K562 (cell line): ENCODE data around the gene TMEM116. TPM values are rescaled to one million over a fixed set of nuclear protein-coding genes. Genes with fewer than 3 reads are reported as not detected.
A peak's percentile ranks its signal among the peaks of the same experiment; 100 is the strongest.

Experiments
- CBX5 ChIP-seq: IDR thresholded peaks from 2 replicates; pipeline ENCODE4 v1.6.1; 2014; ENCODE audit warnings: low read depth, borderline replicate concordance
- CEBPB ChIP-seq: fragments of 450-650 bp; IDR thresholded peaks from 2 replicates; pipeline ENCODE4 v1.6.1; 2016; ENCODE audit warnings: missing genetic modification characterization, missing compliant biosample characterization
- DIDO1 ChIP-seq: fragments of 450-650 bp; IDR thresholded peaks from 2 replicates; pipeline ENCODE4 v1.6.1; 2016; ENCODE audit warnings: low read depth, missing biosample characterization, missing genetic modification characterization
- FOXP1 ChIP-seq: sonication (generic); formaldehyde crosslinking; IDR thresholded peaks from 2 replicates; pipeline ENCODE4 v1.8.0; 2022; ENCODE audit warnings: mild to moderate bottlenecking, missing genetic modification reagents
- PHTF2 ChIP-seq: fragments of 250-450 bp; sonication (Bioruptor Pico); IDR thresholded peaks from 2 replicates; pipeline ENCODE4 v1.5.0; 2021; ENCODE audit warnings: mild to moderate bottlenecking
- RBM22 ChIP-seq: fragments of 200-400 bp; formaldehyde crosslinking; IDR thresholded peaks from 2 replicates; pipeline ENCODE4 v1.6.1; 2018; ENCODE audit warnings: low read length, low read depth; ENCODE audit not compliant: poor library complexity, severe bottlenecking
- SREBF2 ChIP-seq: sonication (generic); formaldehyde crosslinking; IDR thresholded peaks from 2 replicates; pipeline ENCODE4 v1.4.0; 2020; ENCODE audit warnings: mild to moderate bottlenecking, missing genetic modification reagents
- ZNF639 ChIP-seq, 2 experiments: fragments of 200-800 bp in 1 of 2; sonication (Bioruptor generic) in 1 of 2; sonication (generic) in 1 of 2; formaldehyde crosslinking in 1 of 2; IDR thresholded peaks in 1 of 2; conservative IDR thresholded peaks in 1 of 2; 2 replicates each; pipeline versions ENCODE4 v1.5.0 to v1.6.1; 2016 to 2020; ENCODE audit warnings: missing compliant biosample characterization in 1 of 2, missing genetic modification characterization in 1 of 2, missing genetic modification reagents in 1 of 2
- ZNF764 ChIP-seq: fragments of 250-450 bp; sonication (Bioruptor Pico); IDR thresholded peaks from 2 replicates; pipeline ENCODE4 v1.4.0; 2020; ENCODE audit warnings: low read depth, mild to moderate bottlenecking, moderate library complexity
- polyA plus RNA-seq, 8 experiments: library from polyadenylated mRNA; depleted of rRNA in 4 of 8; stranded (reverse) in 5 of 8; unstranded in 3 of 8; fragments of >200 nt; fragmentation: Nextera tagmentation in 2 of 8; fragmentation: Illumina TruSeq in 1 of 8; extraction: Ambion mirVana in 2 of 8; extraction: Trizol in 1 of 8; gene quantifications; 2 replicates each; pipeline versions ENCODE4 v1.2.1 to v1.2.3, GENCODE V29; 2011 to 2014; ENCODE audit warnings: inconsistent platforms in 1 of 8, missing spikeins in 1 of 8
- total RNA-seq, 7 experiments: library from RNA; depleted of rRNA in 6 of 7; stranded (reverse); fragments of >200 nt in 6 of 7; fragmentation: Illumina TruSeq in 2 of 7; extraction: Trizol in 2 of 7; gene quantifications; 2 replicates each; pipeline versions ENCODE4 v1.2.1 to v1.2.3, GENCODE V29; 2011 to 2021; ENCODE audit warnings: low replicate concordance in 1 of 7
- TF ChIP-seq, protein P1 (sequence below): sonication (generic); formaldehyde crosslinking; IDR thresholded peaks from 2 replicates; pipeline ENCODE4 v1.8.0; 2023; ENCODE audit warnings: mild to moderate bottlenecking, missing genetic modification reagents
- TF ChIP-seq, protein P2 (sequence below): fragments of 250-450 bp; sonication (Bioruptor Pico); IDR thresholded peaks from 2 replicates; pipeline ENCODE4 v1.4.0; 2020; ENCODE audit warnings: mild to moderate bottlenecking, moderate library complexity
- TF ChIP-seq, protein P3 (sequence below): fragments of 450-650 bp; IDR thresholded peaks from 2 replicates; pipeline ENCODE4 v1.6.1; 2017; ENCODE audit warnings: antibody characterized with exemption, mild to moderate bottlenecking

Gene TMEM116
- total and polyA plus RNA-seq, 9 of the 15 experiments (the other 6 are each of a cell fraction or from before 2014, with no cell fraction given) = 5.2 to 78.6 (median 13.9) TPM

DNA sequence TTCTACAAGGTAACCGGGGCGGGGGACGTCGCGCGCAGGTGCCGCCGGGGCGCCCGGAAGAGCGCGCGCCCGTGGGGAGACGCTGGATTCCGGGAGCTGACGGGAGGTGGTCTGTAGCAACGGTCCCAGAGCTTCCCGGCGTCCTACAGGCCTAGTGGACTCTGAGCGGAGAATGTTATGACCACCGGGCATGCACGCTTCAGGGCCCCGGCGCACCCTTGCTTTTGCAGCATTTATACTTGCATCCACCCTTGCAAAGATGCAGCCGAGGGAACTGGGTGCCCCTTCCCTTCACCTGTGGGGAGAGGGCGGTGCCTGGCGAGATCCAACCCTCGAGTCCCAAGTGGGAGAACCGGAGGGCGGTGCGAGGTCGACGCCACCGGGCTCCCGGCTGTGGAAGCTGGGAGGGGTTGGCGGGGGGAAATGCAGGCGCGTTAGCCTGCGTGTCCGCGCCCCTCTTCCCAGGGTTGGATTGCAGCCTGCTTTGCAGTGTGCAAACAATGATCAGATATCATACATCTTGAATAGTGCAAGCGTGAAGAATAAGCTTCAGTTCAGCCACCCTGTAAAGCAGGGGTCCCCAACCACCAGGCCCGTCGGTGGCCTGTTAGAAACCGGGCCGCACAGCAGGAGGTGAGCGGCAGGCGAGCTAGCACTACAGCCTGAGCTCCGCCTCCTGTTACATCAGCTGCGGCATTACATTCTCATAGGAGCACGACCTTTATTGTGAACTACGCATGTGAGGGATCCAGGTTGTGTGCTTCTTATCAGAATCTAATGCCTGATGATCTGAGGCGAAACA is 837 bp upstream of the TMEM116 start (continued):
- peak in 1 of 2 experiments; percentile 44; a peak in 1 of 4 replicates for TF ChIP-seq ZNF639 (CRISPR knock-in tag; conservative IDR thresholded peaks at IDR 0.05 in 1 of 2, IDR thresholded peaks at IDR 0.05 in 1 of 2)
- peak; percentile 53 for TF ChIP-seq CEBPB (tag)
- TF ChIP-seq, protein P1, sequence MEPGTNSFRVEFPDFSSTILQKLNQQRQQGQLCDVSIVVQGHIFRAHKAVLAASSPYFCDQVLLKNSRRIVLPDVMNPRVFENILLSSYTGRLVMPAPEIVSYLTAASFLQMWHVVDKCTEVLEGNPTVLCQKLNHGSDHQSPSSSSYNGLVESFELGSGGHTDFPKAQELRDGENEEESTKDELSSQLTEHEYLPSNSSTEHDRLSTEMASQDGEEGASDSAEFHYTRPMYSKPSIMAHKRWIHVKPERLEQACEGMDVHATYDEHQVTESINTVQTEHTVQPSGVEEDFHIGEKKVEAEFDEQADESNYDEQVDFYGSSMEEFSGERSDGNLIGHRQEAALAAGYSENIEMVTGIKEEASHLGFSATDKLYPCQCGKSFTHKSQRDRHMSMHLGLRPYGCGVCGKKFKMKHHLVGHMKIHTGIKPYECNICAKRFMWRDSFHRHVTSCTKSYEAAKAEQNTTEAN (CRISPR knock-in tag) = no peak
- TF ChIP-seq, protein P2, sequence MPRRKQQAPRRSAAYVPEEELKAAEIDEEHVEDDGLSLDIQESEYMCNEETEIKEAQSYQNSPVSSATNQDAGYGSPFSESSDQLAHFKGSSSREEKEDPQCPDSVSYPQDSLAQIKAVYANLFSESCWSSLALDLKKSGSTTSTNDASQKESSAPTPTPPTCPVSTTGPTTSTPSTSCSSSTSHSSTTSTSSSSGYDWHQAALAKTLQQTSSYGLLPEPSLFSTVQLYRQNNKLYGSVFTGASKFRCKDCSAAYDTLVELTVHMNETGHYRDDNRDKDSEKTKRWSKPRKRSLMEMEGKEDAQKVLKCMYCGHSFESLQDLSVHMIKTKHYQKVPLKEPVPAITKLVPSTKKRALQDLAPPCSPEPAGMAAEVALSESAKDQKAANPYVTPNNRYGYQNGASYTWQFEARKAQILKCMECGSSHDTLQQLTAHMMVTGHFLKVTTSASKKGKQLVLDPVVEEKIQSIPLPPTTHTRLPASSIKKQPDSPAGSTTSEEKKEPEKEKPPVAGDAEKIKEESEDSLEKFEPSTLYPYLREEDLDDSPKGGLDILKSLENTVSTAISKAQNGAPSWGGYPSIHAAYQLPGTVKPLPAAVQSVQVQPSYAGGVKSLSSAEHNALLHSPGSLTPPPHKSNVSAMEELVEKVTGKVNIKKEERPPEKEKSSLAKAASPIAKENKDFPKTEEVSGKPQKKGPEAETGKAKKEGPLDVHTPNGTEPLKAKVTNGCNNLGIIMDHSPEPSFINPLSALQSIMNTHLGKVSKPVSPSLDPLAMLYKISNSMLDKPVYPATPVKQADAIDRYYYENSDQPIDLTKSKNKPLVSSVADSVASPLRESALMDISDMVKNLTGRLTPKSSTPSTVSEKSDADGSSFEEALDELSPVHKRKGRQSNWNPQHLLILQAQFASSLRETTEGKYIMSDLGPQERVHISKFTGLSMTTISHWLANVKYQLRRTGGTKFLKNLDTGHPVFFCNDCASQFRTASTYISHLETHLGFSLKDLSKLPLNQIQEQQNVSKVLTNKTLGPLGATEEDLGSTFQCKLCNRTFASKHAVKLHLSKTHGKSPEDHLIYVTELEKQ (CRISPR knock-in tag) = 0 out of 2 replicates have a peak, but pooled peaks have one; percentile 36
- peak; percentile 69 for TF ChIP-seq RBM22
- TF ChIP-seq PHTF2 = 0 out of 2 replicates have a peak, but pooled peaks have one; percentile 25
- 0 out of 2 replicates have a peak, but pooled peaks have one; percentile 6 for TF ChIP-seq FOXP1 (CRISPR knock-in tag)
- TF ChIP-seq, protein P3, sequence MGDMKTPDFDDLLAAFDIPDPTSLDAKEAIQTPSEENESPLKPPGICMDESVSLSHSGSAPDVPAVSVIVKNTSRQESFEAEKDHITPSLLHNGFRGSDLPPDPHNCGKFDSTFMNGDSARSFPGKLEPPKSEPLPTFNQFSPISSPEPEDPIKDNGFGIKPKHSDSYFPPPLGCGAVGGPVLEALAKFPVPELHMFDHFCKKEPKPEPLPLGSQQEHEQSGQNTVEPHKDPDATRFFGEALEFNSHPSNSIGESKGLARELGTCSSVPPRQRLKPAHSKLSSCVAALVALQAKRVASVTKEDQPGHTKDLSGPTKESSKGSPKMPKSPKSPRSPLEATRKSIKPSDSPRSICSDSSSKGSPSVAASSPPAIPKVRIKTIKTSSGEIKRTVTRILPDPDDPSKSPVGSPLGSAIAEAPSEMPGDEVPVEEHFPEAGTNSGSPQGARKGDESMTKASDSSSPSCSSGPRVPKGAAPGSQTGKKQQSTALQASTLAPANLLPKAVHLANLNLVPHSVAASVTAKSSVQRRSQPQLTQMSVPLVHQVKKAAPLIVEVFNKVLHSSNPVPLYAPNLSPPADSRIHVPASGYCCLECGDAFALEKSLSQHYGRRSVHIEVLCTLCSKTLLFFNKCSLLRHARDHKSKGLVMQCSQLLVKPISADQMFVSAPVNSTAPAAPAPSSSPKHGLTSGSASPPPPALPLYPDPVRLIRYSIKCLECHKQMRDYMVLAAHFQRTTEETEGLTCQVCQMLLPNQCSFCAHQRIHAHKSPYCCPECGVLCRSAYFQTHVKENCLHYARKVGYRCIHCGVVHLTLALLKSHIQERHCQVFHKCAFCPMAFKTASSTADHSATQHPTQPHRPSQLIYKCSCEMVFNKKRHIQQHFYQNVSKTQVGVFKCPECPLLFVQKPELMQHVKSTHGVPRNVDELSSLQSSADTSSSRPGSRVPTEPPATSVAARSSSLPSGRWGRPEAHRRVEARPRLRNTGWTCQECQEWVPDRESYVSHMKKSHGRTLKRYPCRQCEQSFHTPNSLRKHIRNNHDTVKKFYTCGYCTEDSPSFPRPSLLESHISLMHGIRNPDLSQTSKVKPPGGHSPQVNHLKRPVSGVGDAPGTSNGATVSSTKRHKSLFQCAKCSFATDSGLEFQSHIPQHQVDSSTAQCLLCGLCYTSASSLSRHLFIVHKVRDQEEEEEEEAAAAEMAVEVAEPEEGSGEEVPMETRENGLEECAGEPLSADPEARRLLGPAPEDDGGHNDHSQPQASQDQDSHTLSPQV = 0 out of 2 replicates have a peak, but pooled peaks have one; percentile 26
- TF ChIP-seq DIDO1 = no peak
- TF ChIP-seq ZNF764 (CRISPR knock-in tag) = peak; percentile 77
- no peak for TF ChIP-seq CBX5
- TF ChIP-seq SREBF2 (CRISPR knock-in tag) = no peak
